HUES48 (cell line): Measurements from ENCODE around the gene TNF.

ENCODE experiments used
- H3K27ac ChIP-seq: one replicate; pipeline ENCODE4 v1.7.0; 2013; ENCODE audit warnings: low read depth, low read length, inconsistent platforms
- H3K27me3 ChIP-seq: 2 replicates; pipeline ENCODE4 v1.6.1; 2013; ENCODE audit warnings: mild to moderate bottlenecking, low read length; ENCODE audit not compliant: control insufficient read depth, insufficient read depth
- H3K36me3 ChIP-seq: 2 replicates; pipeline ENCODE4 v1.6.1; 2013; ENCODE audit warnings: low read length; ENCODE audit not compliant: control insufficient read depth, insufficient read depth
- H3K4me1 ChIP-seq: 2 replicates; pipeline ENCODE4 v1.6.1; 2013; ENCODE audit warnings: mild to moderate bottlenecking, low read length; ENCODE audit not compliant: control insufficient read depth, insufficient read depth
- H3K4me3 ChIP-seq: 2 replicates; pipeline ENCODE4 v1.5.1; 2013; ENCODE audit warnings: mild to moderate bottlenecking, low read depth, low read length
- H3K9ac ChIP-seq: 2 replicates; pipeline ENCODE4 v1.6.1; 2013; ENCODE audit warnings: mild to moderate bottlenecking, low read depth, low read length, moderate library complexity
- H3K9me3 ChIP-seq: 2 replicates; pipeline ENCODE4 v1.6.1; 2013; ENCODE audit warnings: low read length; ENCODE audit not compliant: control insufficient read depth, insufficient read depth

TNF gene

GRCh38 chr6:31559958-31560696, 15.2 kb upstream of the TNF start:
- Histone ChIP-seq H3K4me1 (no peaks in the 10 kb centered on the region), H3K36me3 (peaks cover 30% of the 10 kb centered on the region), H3K9me3 (no peaks in the 10 kb centered on the region), H3K9ac (0 out of 2 replicates have a peak overlapping the region, but pooled peaks have one; percentile 23), H3K27me3 (no peaks in the 10 kb centered on the region), H3K4me3 (no peak overlapping the region), H3K27ac (peak overlapping the region; percentile 47)

GRCh38 chr6:31560697-31561058, 14.7 kb upstream of the TNF start:
- H3K27ac ChIP-seq, result peak overlapping the region; percentile 47
- no peak overlapping the region for H3K9ac ChIP-seq
- H3K9me3 ChIP-seq, result no peaks in the 10 kb centered on the region
- H3K4me1 ChIP-seq, result no peaks in the 10 kb centered on the region
- peaks cover 30% of the 10 kb centered on the region for H3K36me3 ChIP-seq
- H3K4me3 ChIP-seq, result no peak overlapping the region
- H3K27me3 ChIP-seq, result no peaks in the 10 kb centered on the region

GRCh38 chr6:31567531-31568370, 7.6 kb upstream of the TNF start:
- Histone ChIP-seq H3K9ac (no peak overlapping the region), H3K4me3 (no peak overlapping the region), H3K4me1 (peaks cover 10% of the 10 kb centered on the region; the same call in 1 of the 2 replicates)

GRCh38 chr6:31568537-31568961, 6.8 kb upstream of the TNF start:
- Histone ChIP-seq H3K27me3 (no peaks in the 10 kb centered on the region), H3K9me3 (no peaks in the 10 kb centered on the region), H3K4me1 (peaks cover 10% of the 10 kb centered on the region; the same call in 1 of the 2 replicates), H3K4me3 (no peak overlapping the region), H3K36me3 (no peaks in the 10 kb centered on the region), H3K27ac (no peak overlapping the region), H3K9ac (no peak overlapping the region)

More at GRCh38 chr6:31567531-31568370, 7.6 kb upstream of the TNF start:
- no peaks in the 10 kb centered on the region for H3K36me3 ChIP-seq
- H3K27me3 ChIP-seq, result no peaks in the 10 kb centered on the region
- no peak overlapping the region for H3K27ac ChIP-seq
- no peaks in the 10 kb centered on the region for H3K9me3 ChIP-seq

- Histone ChIP-seq H3K9ac (no peak overlapping the region), H3K4me3 (no peak overlapping the region), H3K9me3 (no peaks in the 10 kb centered on the region), H3K27me3 (no peaks in the 10 kb centered on the region), H3K27ac (no peak overlapping the region), H3K36me3 (no peaks in the 10 kb centered on the region), H3K4me1 (peaks cover 10% of the 10 kb centered on the region; the same call in 1 of the 2 replicates)
Measured at GRCh38 chr6:31569861-31570536, 5.4 kb upstream of the TNF start.

- Histone ChIP-seq H3K9me3 (no peaks in the 10 kb centered on the region), H3K9ac (no peak within 1 kb of the TSS), H3K27me3 (no peaks in the 10 kb centered on the region; the same call in 1 of the 2 replicates), H3K36me3 (no peaks in the 10 kb centered on the region), H3K4me1 (peaks cover 9% of the 10 kb centered on the region; the same call in 1 of the 2 replicates), H3K27ac (no peak within 1 kb of the TSS), H3K4me3 (no peak within 1 kb of the TSS)
Measured at GRCh38 chr6:31572041-31572911, 3.1 kb upstream of the TNF start, which contains the start of gene LTA. LTA (plus strand) TSS chr6:31572289; CDS start chr6:31572743, 454 bp downstream.

- Histone ChIP-seq H3K27ac (no peak overlapping the region), H3K4me1 (no peaks in the 10 kb centered on the region; the same call in 1 of the 2 replicates), H3K9ac (no peak overlapping the region), H3K27me3 (no peaks in the 10 kb centered on the region; the same call in 1 of the 2 replicates), H3K36me3 (no peaks in the 10 kb centered on the region), H3K4me3 (no peak overlapping the region), H3K9me3 (no peaks in the 10 kb centered on the region)
Measured at GRCh38 chr6:31573239-31574105, 1.9 kb upstream of the TNF start.

- H3K27ac ChIP-seq, result no peak overlapping the region
Measured at GRCh38 chr6:31574106-31575061, 981 bp upstream of the TNF start.

More at GRCh38 chr6:31574106-31575061, 981 bp upstream of the TNF start:
- Histone ChIP-seq H3K9ac (no peak overlapping the region), H3K4me3 (no peak overlapping the region), H3K36me3 (no peaks in the 10 kb centered on the region), H3K27me3 (no peaks in the 10 kb centered on the region; the same call in 1 of the 2 replicates), H3K9me3 (no peaks in the 10 kb centered on the region), H3K4me1 (no peaks in the 10 kb centered on the region; the same call in 1 of the 2 replicates)
